GM21423 (cell line): Measurements from ENCODE around the gene PARD3.

Experiments
- ATAC-seq: cut with Tn5 transposase; IDR thresholded peaks from one replicate; pipeline ENCODE4 v1.9.1; 2021; ENCODE audit warnings: mild to moderate bottlenecking, moderate library complexity; ENCODE audit not compliant: unreplicated experiment

PARD3 gene

GRCh38 chr10:34520084-34520483 is 295.0 kb downstream of the PARD3 start:
- ATAC-seq: no peak

GRCh38 chr10:34514290-34514689 is 300.8 kb downstream of the PARD3 start:
- no peak for ATAC-seq

- ATAC-seq: no peak
Measured at GRCh38 chr10:34513636-34514035, 301.5 kb downstream of the PARD3 start.

GRCh38 chr10:34507217-34507616 is 307.9 kb downstream of the PARD3 start:
- ATAC-seq: no peak

- ATAC-seq: no peak
Measured at GRCh38 chr10:34506786-34507185, 308.3 kb downstream of the PARD3 start.

- ATAC-seq: no peak
Measured at GRCh38 chr10:34505338-34505737, 309.8 kb downstream of the PARD3 start.

GRCh38 chr10:34504534-34504933 is 310.6 kb downstream of the PARD3 start:
- no peak for ATAC-seq

- no peak for ATAC-seq
Measured at GRCh38 chr10:34503704-34504103, 311.4 kb downstream of the PARD3 start.

- no peak for ATAC-seq
Measured at GRCh38 chr10:34499612-34500279, 315.4 kb downstream of the PARD3 start.

GRCh38 chr10:34498821-34499220 is 316.3 kb downstream of the PARD3 start:
- ATAC-seq: no peak

GRCh38 chr10:34495938-34496337 is 319.2 kb downstream of the PARD3 start:
- no peak for ATAC-seq

GRCh38 chr10:34494012-34494411 is 321.1 kb downstream of the PARD3 start:
- no peak for ATAC-seq

GRCh38 chr10:34492081-34492480 is 323.0 kb downstream of the PARD3 start:
- ATAC-seq: no peak

- ATAC-seq: no peak
Measured at GRCh38 chr10:34491678-34492077, 323.4 kb downstream of the PARD3 start.

- ATAC-seq: no peak
Measured at GRCh38 chr10:34489973-34490745, 324.9 kb downstream of the PARD3 start.

GRCh38 chr10:34489411-34489810 is 325.7 kb downstream of the PARD3 start:
- no peak for ATAC-seq

GRCh38 chr10:34488476-34489130 is 326.5 kb downstream of the PARD3 start:
- ATAC-seq: no peak

GRCh38 chr10:34486008-34486407 is 329.1 kb downstream of the PARD3 start:
- ATAC-seq: no peak

GRCh38 chr10:34484164-34484563 is 330.9 kb downstream of the PARD3 start:
- no peak for ATAC-seq

- ATAC-seq: no peak
Measured at GRCh38 chr10:34480345-34480744, 334.8 kb downstream of the PARD3 start.

- ATAC-seq: no peak
Measured at GRCh38 chr10:34479520-34480179, 335.4 kb downstream of the PARD3 start.
